ENCODE data around the gene OCEL1.

The OCEL1 gene

DNA sequence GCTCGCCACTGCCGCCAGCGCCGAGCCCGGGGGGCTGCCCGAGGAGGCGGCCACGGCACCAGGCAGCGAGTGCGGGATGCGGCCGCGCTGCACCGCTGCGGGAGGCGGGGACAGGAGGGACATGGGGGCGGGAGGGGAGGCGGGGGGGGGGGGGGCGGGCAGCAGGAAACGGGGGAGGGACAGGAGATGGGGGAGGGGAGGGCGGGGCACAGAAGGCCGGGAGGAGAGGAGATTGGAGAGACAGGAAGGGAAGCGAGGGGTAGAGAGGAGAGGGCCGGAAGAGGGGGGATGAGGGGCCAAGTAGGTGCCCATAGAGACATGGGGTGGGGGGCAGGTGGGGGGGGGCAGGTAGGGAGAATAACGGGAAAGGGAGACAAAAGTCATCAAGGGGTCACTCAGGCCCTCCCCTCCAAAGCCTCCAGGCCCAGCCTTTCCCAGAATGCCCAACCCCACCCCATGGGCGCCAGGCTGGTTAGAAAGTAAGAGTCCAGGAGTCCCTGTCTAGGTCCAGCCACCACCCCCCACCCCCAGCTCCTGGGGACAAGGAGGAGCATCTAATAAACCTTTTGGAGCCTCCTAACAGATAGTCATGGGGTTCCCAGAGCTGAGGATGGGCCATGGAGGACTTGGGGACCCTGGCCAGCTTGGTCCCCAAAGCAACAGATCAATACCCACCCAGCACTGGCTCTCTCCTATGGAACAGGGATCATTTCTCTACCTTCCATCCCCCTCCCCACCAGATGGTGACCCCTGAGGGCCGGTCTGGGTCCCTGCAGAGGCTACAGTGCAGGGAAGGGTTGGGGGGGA lies 10.1 kb downstream of the OCEL1 start:
- DNase-seq (ENCODE audit: low spot score): no peak
- TF ChIP-seq CTCF (IDR thresholded peaks at IDR 0.05; ENCODE audit: extremely low read depth, missing control alignments): no peak

- no peak for TF ChIP-seq CTCF (IDR thresholded peaks at IDR 0.05; ENCODE audit: extremely low read depth, missing control alignments)
- no peak for DNase-seq (ENCODE audit: low spot score)
These were observed 11.0 kb downstream of the OCEL1 start for GRCh38 chr19:17236811-17237543.

DNA sequence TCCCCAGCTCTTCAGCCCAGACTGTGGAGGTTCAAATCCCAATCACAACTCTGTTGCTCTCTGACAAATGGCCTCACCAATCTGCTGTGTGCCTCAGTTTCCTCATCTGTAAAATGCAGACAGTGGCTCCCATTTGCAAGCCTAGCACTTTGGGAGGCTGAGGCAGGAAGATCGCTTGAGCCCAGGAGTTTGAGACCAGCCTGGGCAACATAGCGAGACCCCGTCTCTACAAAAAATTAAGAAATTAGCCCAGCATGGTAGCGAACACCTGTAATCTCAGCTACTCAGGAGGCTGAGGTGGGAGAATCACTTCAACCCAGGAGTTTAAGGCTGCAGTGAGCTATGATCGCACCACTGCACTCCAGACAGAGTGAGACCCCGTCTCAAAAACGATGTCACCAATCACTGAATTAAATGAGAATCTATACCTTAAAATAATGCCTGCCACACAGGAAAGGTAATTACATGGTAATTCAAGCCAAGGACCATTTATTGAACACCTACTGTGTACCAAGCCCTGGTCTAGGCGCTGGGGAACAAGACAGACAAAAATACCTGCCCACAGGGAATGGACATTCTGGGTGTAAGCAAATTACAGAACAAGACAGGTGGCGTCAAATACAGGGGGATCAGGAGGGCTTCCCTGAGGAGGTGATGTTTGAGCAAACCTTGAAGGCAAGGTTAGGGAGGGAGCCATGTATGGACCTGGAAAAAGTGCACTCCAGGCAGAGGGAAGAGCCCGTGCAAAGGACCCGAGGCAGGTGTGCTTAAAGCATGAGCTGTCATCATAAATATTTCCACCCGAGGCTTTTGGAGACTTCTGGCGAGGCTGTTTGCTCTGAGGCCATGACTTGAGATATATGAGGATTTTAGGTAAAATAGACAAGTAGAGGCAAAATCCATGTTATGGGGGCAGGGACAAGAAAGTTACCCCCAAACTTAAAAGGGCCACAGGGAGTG lies 12.0 kb downstream of the OCEL1 start:
- no peak for TF ChIP-seq CTCF (IDR thresholded peaks at IDR 0.05; ENCODE audit: extremely low read depth, missing control alignments)
- DNase-seq (ENCODE audit: low spot score): no peak

- TF ChIP-seq CTCF (IDR thresholded peaks at IDR 0.05; ENCODE audit: extremely low read depth, missing control alignments): no peak
- DNase-seq (ENCODE audit: low spot score): no peak
These were observed 14.2 kb downstream of the OCEL1 start for GRCh38 chr19:17240062-17240752.

DNA sequence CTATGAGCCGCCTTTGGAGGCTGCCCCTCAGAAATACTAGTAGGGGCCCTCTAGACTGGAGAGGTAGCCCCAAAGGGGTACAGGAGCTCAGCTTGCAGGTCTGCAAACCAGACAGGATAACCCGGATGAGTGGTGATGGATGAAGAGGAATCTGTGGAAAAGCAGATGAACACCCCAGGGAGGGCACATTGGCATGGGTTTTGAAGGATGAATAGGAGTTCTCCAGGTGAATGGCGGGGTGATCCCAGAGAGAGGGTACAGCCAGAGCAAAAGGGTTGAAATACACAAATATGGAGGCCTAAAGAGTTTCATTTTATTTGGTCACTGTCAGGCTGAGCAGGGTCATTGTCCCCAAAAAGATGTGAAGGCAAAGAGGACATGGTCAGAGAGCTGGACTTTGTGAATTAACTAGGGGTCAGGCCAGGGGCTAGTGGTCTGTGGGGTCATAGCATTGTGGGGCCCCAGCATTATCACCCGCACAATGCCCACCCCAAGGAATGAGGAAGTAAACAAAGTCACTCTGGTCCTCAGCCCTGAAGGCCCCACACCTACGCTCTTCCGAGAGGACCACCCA lies 14.9 kb downstream of the OCEL1 start:
- no peak for TF ChIP-seq CTCF (IDR thresholded peaks at IDR 0.05; ENCODE audit: extremely low read depth, missing control alignments)
- no peak for DNase-seq (ENCODE audit: low spot score)

- DNase-seq (ENCODE audit: low spot score): no peak
- no peak for TF ChIP-seq CTCF (IDR thresholded peaks at IDR 0.05; ENCODE audit: extremely low read depth, missing control alignments)
These were observed 16.6 kb downstream of the OCEL1 start for GRCh38 chr19:17242431-17243208.

Measured in GM20000 (cell line).